ENCODE data around the gene TAS2R14. TPM values are rescaled to one million over a fixed set of nuclear protein-coding genes. Genes with fewer than 3 reads are reported as not detected.

The TAS2R14 gene
- total and polyA plus RNA-seq, 2 donors (not counting 3 experiments of a cell fraction or from before 2014, with no cell fraction given), result 0.91 to 4.2 TPM

DNA sequence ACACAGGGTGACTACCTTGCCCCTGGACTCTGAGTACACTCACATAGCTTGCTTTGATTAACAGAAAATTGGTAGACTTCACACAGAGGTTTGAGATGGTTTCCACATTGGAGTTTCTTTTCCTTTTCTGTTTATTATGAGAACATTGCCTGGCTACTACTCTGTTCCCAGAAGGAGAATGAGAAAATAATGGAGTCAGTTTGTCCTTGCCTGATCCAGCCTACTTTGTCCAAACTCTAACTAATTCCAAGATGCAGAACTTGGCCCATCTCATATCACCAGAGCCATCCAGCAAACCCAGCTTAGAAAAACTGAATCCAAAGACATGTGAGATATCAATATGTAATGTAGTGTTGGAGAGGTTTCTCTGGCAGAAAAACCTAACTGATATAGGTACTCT, 27.3 kb upstream of the TAS2R14 start:
- Histone ChIP-seq H3K27ac (ENCODE audit: insufficient read depth, low read depth, low read length) (no peak overlapping the region), H3K4me3 (replicated peaks in 1 of 3; ENCODE audit: insufficient read depth in 1 of 3, low read depth in 1 of 3, low read length in 3 of 3) (no peak overlapping the region), H2AFZ (ENCODE audit: low read depth, low read length) (no peak overlapping the region), H3K27me3 (ENCODE audit: control insufficient read depth in 2 of 2, insufficient read depth in 2 of 2, low read length in 2 of 2) (no peaks in the 10 kb centered on the region), H3K4me2 (ENCODE audit: insufficient read depth, low read length) (no peak overlapping the region), H4K20me1 (replicated peaks; ENCODE audit: control insufficient read depth, extremely low read depth, insufficient read depth, low read length) (no peaks in the 10 kb centered on the region), H3K79me2 (ENCODE audit: control insufficient read depth, insufficient read depth, low read length) (no peaks in the 10 kb centered on the region), H3K9ac (replicated peaks; ENCODE audit: extremely low read depth, insufficient read depth, low read length) (no peak overlapping the region), H3K9me1 (replicated peaks; ENCODE audit: control insufficient read depth, extremely low read depth, insufficient read depth, low read length) (no peaks in the 10 kb centered on the region), H3K36me3 (ENCODE audit: control insufficient read depth in 2 of 2, extremely low read depth in 1 of 2, insufficient read depth in 2 of 2, low read length in 2 of 2) (no peaks in the 10 kb centered on the region), H3K4me1 (ENCODE audit: control insufficient read depth, extremely low read depth, insufficient read depth, low read length) (peaks cover 21% of the 10 kb centered on the region), H3K9me3 (replicated peaks; ENCODE audit: control insufficient read depth, insufficient read depth, low read length) (no peaks in the 10 kb centered on the region)
- CTCF ChIA-PET, result interaction anchor here (0.7 kb wide), 1 partner anchor 9 kb away, joined by 3 read pairs; no protein-coding TSS in a partner anchor
- POLR2A ChIA-PET, result no interaction called here
- DNase-seq (ENCODE audit: low read depth, low spot score) (no peak), FAIRE-seq (no peak)
- intact Hi-C loops (cut with micrococcal nuclease), result loop anchor here (5.0 to 10.0 kb wide), 2 partner anchors 208 to 521 kb away; partner anchors contain the start of gene SMIM10L1
- no TSS peak for BruUV-seq (replicated peaks)
- TF ChIP-seq FOS (IDR thresholded peaks at IDR 0.05; ENCODE audit: borderline replicate concordance, insufficient read depth, low read length), result no peak
- no peak for TF ChIP-seq POLR2A (IDR thresholded peaks at IDR 0.05; ENCODE audit: low read depth, low read length)
- dilution Hi-C loops (cut with MboI; ENCODE audit: extremely low pct_ligation_motif_present, low sequenced_read_pairs), result no loop called here

DNA sequence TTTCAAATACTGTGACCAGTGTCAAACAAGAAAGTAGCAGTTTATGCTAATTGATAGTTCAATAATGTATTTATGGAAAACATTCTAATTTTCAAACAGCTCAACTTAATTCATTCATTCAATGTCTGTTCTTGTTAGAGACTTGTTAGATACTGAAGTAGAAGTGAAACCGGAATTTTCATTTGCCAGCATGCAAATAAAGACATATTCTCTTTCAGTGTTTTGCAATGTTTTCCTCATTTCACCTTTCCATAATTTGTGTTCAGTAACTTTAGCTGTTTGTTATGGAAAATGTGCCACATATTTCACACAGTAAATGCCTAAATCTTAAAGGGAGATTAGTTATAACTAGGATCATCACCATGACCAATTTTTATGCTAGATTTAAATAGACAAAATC, 26.4 kb upstream of the TAS2R14 start:
- Histone ChIP-seq H3K9ac (replicated peaks; ENCODE audit: extremely low read depth, insufficient read depth, low read length) (no peak overlapping the region), H3K36me3 (ENCODE audit: control insufficient read depth in 2 of 2, extremely low read depth in 1 of 2, insufficient read depth in 2 of 2, low read length in 2 of 2) (no peaks in the 10 kb centered on the region), H3K9me1 (replicated peaks; ENCODE audit: control insufficient read depth, extremely low read depth, insufficient read depth, low read length) (no peaks in the 10 kb centered on the region), H3K27ac (ENCODE audit: insufficient read depth, low read depth, low read length) (no peak overlapping the region), H3K9me3 (replicated peaks; ENCODE audit: control insufficient read depth, insufficient read depth, low read length) (no peaks in the 10 kb centered on the region), H3K4me1 (ENCODE audit: control insufficient read depth, extremely low read depth, insufficient read depth, low read length) (peaks cover 21% of the 10 kb centered on the region), H4K20me1 (replicated peaks; ENCODE audit: control insufficient read depth, extremely low read depth, insufficient read depth, low read length) (no peaks in the 10 kb centered on the region), H3K79me2 (ENCODE audit: control insufficient read depth, insufficient read depth, low read length) (no peaks in the 10 kb centered on the region), H3K4me3 (replicated peaks in 1 of 3; ENCODE audit: insufficient read depth in 1 of 3, low read depth in 1 of 3, low read length in 3 of 3) (no peak overlapping the region), H3K27me3 (ENCODE audit: control insufficient read depth in 2 of 2, insufficient read depth in 2 of 2, low read length in 2 of 2) (no peaks in the 10 kb centered on the region), H2AFZ (ENCODE audit: low read depth, low read length) (no peak overlapping the region), H3K4me2 (ENCODE audit: insufficient read depth, low read length) (no peak overlapping the region)
- intact Hi-C loops (cut with micrococcal nuclease), result loop anchor here (5.0 to 10.0 kb wide), 2 partner anchors 209 to 522 kb away; partner anchors contain the start of gene SMIM10L1
- TF ChIP-seq EZH2 (IDR thresholded peaks at IDR 0.05; ENCODE audit: borderline replicate concordance, low read depth, low read length, severe bottlenecking) (no peak), FOS (IDR thresholded peaks at IDR 0.05; ENCODE audit: borderline replicate concordance, insufficient read depth, low read length) (no peak), POLR2A (IDR thresholded peaks at IDR 0.05; ENCODE audit: low read depth, low read length) (no peak), POLR2AphosphoS5 (IDR thresholded peaks at IDR 0.05; ENCODE audit: insufficient read depth, low read depth, low read length) (no peak), MYC (IDR thresholded peaks at IDR 0.05; ENCODE audit: low read depth, low read length) (no peak), JUN (IDR thresholded peaks at IDR 0.05; ENCODE audit: borderline replicate concordance, insufficient read depth, insufficient read length, low read depth) (no peak), GATA2 (IDR thresholded peaks at IDR 0.05; ENCODE audit: insufficient read depth, insufficient read length, low read depth, low read length) (no peak)
- TF ChIP-seq, protein P1, sequence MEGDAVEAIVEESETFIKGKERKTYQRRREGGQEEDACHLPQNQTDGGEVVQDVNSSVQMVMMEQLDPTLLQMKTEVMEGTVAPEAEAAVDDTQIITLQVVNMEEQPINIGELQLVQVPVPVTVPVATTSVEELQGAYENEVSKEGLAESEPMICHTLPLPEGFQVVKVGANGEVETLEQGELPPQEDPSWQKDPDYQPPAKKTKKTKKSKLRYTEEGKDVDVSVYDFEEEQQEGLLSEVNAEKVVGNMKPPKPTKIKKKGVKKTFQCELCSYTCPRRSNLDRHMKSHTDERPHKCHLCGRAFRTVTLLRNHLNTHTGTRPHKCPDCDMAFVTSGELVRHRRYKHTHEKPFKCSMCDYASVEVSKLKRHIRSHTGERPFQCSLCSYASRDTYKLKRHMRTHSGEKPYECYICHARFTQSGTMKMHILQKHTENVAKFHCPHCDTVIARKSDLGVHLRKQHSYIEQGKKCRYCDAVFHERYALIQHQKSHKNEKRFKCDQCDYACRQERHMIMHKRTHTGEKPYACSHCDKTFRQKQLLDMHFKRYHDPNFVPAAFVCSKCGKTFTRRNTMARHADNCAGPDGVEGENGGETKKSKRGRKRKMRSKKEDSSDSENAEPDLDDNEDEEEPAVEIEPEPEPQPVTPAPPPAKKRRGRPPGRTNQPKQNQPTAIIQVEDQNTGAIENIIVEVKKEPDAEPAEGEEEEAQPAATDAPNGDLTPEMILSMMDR (IDR thresholded peaks at IDR 0.05; ENCODE audit: extremely low read depth in 1 of 2, insufficient read depth in 1 of 2, low read depth in 1 of 2, low read length in 2 of 2), result no peak
- dilution Hi-C loops (cut with MboI; ENCODE audit: extremely low pct_ligation_motif_present, low sequenced_read_pairs), result no loop called here
- FAIRE-seq, result no peak
- BruUV-seq (replicated peaks), result no TSS peak
- DNase-seq (ENCODE audit: low read depth, low spot score), result no peak
- CTCF ChIA-PET, result no interaction called here
- POLR2A ChIA-PET, result no interaction called here
